ENCODE measurements around the gene TBC1D7. TPM values are rescaled to one million over a fixed set of nuclear protein-coding genes. Genes with fewer than 3 reads are reported as not detected.
A peak's percentile ranks its signal among the peaks of the same experiment; 100 is the strongest.

The TBC1D7 gene
- total and polyA plus RNA-seq, 12 donors = 17.3 to 42.6 (median 28.1) TPM

DNA sequence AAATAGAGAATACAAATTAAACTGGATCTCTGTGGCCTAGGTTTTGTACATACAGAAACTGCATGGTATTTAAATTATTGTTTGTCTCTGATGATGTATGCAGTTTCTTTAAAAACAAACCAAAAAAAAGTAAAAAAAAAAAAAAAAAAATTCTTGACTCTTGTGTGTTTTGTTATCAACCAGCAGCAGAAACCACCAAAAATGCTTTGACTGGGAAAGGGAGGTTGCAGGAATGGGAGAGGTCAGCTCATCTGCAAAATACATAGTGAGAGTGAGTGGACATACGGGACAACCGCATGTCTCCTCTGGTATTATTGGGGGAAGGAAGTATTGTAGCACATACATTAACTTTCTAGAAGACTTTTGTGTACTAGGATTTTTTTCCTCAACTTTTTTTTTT is 38.0 kb downstream of the TBC1D7 start:
- TF ChIP-seq, protein P1, sequence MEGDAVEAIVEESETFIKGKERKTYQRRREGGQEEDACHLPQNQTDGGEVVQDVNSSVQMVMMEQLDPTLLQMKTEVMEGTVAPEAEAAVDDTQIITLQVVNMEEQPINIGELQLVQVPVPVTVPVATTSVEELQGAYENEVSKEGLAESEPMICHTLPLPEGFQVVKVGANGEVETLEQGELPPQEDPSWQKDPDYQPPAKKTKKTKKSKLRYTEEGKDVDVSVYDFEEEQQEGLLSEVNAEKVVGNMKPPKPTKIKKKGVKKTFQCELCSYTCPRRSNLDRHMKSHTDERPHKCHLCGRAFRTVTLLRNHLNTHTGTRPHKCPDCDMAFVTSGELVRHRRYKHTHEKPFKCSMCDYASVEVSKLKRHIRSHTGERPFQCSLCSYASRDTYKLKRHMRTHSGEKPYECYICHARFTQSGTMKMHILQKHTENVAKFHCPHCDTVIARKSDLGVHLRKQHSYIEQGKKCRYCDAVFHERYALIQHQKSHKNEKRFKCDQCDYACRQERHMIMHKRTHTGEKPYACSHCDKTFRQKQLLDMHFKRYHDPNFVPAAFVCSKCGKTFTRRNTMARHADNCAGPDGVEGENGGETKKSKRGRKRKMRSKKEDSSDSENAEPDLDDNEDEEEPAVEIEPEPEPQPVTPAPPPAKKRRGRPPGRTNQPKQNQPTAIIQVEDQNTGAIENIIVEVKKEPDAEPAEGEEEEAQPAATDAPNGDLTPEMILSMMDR (IDR thresholded peaks at IDR 0.05) = no peak
- no peaks in the 10 kb centered on the region for H3K27me3 ChIP-seq
- H3K27ac ChIP-seq = no peak overlapping the region
- H3K4me1 ChIP-seq = peaks cover 0 to 21% (median 0%) of the 10 kb centered on the region in 9 donors
- DNase-seq (no peak), ATAC-seq (no peak)
- WGBS, 2 donors = 92 to 100% methylated on average over 2 of the region's 2 CpGs
- intact Hi-C loops (cut with DNase I) = no loop called here
- H3K36me3 ChIP-seq = peaks cover 0 to 97% (median 26%) of the 10 kb centered on the region in 9 donors
- peaks cover 0 to 19% (median 8%) of the 10 kb centered on the region in 11 donors for H3K9me3 ChIP-seq
- no peak overlapping the region for H3K4me3 ChIP-seq

GRCh38 chr6:13289789-13290318 is 38.5 kb downstream of the TBC1D7 start:
- H3K4me3 ChIP-seq = no peak overlapping the region
- no peak for DNase-seq
- 56 to 74% methylated on average over 9 of the region's 9 CpGs for WGBS, 2 donors
- no peak overlapping the region for H3K27ac ChIP-seq
- H3K9me3 ChIP-seq = peaks cover 0 to 19% (median 8%) of the 10 kb centered on the region in 11 donors
- TF ChIP-seq, protein P1 (IDR thresholded peaks at IDR 0.05) = no peak
- H3K4me1 ChIP-seq = peaks cover 0 to 16% (median 0%) of the 10 kb centered on the region in 9 donors
- H3K36me3 ChIP-seq = peaks cover 0 to 92% (median 26%) of the 10 kb centered on the region in 9 donors
- intact Hi-C loops (cut with DNase I) = loop anchor here in 1 of 10 donors (10.0 kb wide), 1 partner anchor 95 kb away; no protein-coding TSS in a partner anchor
- no peaks in the 10 kb centered on the region for H3K27me3 ChIP-seq
- no peak for ATAC-seq

GRCh38 chr6:13288969-13289391 is 39.4 kb downstream of the TBC1D7 start:
- TF ChIP-seq, protein P1 (IDR thresholded peaks at IDR 0.05) = no peak
- peak in 1 of 8 donors; percentile 12 for ATAC-seq
- Histone ChIP-seq H3K9me3 (peaks cover 0 to 19% (median 8%) of the 10 kb centered on the region in 11 donors), H3K4me1 (peaks cover 0 to 10% (median 0%) of the 10 kb centered on the region in 9 donors), H3K4me3 (no peak overlapping the region), H3K36me3 (peaks cover 0 to 87% (median 30%) of the 10 kb centered on the region in 9 donors), H3K27ac (no peak overlapping the region), H3K27me3 (no peaks in the 10 kb centered on the region)
- DNase-seq = no peak
- 85 to 91% methylated on average over 13 of the region's 13 CpGs for WGBS, 2 donors
- intact Hi-C loops (cut with DNase I) = loop anchor here in 1 of 10 donors (10.0 kb wide), 1 partner anchor 94 kb away; no protein-coding TSS in a partner anchor

- Histone ChIP-seq H3K9me3 (peaks cover 0 to 19% (median 8%) of the 10 kb centered on the region in 11 donors), H3K4me1 (peaks cover 0 to 10% (median 0%) of the 10 kb centered on the region in 9 donors), H3K4me3 (no peak overlapping the region), H3K27me3 (no peaks in the 10 kb centered on the region), H3K27ac (no peak overlapping the region), H3K36me3 (peaks cover 0 to 87% (median 30%) of the 10 kb centered on the region in 9 donors)
- TF ChIP-seq, protein P1 (IDR thresholded peaks at IDR 0.05) = no peak
- ATAC-seq = no peak
- WGBS, 2 donors = 90 to 97% methylated on average over 9 of the region's 9 CpGs
- DNase-seq = no peak
- intact Hi-C loops (cut with DNase I) = loop anchor here in 1 of 10 donors (10.0 kb wide), 1 partner anchor 94 kb away; no protein-coding TSS in a partner anchor
These were observed 39.9 kb downstream of the TBC1D7 start for GRCh38 chr6:13288481-13288880.
